Prostate gland (tissue), 2 donors: ENCODE data around the gene NSMCE1. TPM values are rescaled to one million over a fixed set of nuclear protein-coding genes. Genes with fewer than 3 reads are reported as not detected.

Experiments
- DNase-seq: peaks from one replicate; pipeline ENCODE4 v3.0.0-alpha.2; 2019; ENCODE audit warnings: low spot score
- H3K27ac ChIP-seq, 2 donors: fragments of 200-600 bp; sonication (generic); 2 replicates each; pipeline ENCODE4 v1.5.1; 2017 to 2019
- H3K27me3 ChIP-seq: fragments of 200-600 bp; sonication (generic); replicated peaks from 2 replicates; pipeline ENCODE4 v1.5.1; 2019; ENCODE audit not compliant: insufficient read depth
- H3K36me3 ChIP-seq, 2 donors: fragments of 200-600 bp; sonication (generic); 1 replicate in 1 of 2; 2 replicates in 1 of 2; pipeline versions ENCODE4 v1.5.1 to v1.8.1; 2017 to 2019
- H3K4me1 ChIP-seq: fragments of 200-600 bp; sonication (generic); replicated peaks from 2 replicates; pipeline ENCODE4 v1.5.1; 2019
- H3K4me3 ChIP-seq, 2 donors: fragments of 200-600 bp; sonication (generic); 2 replicates each; pipeline ENCODE4 v1.5.1; 2017 to 2019
- H3K9me3 ChIP-seq: fragments of 200-600 bp; sonication (generic); 2 replicates; pipeline ENCODE4 v1.5.1; 2017
- POLR2A ChIP-seq: fragments of 450-650 bp; IDR thresholded peaks from one replicate; pipeline ENCODE4 v1.6.1; 2016; ENCODE audit warnings: antibody characterized with exemption, mild to moderate bottlenecking
- POLR2AphosphoS5 ChIP-seq: sonication (generic); formaldehyde crosslinking; IDR thresholded peaks from one replicate; pipeline ENCODE4 v1.6.1; 2017; ENCODE audit warnings: antibody characterized with exemption
- WGBS: methylation state at CpG from one replicate; pipeline ENCODE4 v1.1.5; 2018; 5-methylcytosine and 5-hydroxymethylcytosine counted together
- intact Hi-C: fragments of 100-400 bp; cut with DNase I; formaldehyde crosslinking; loops from one replicate; pipeline ENCODE4 v1.14.2; 2022
- total RNA-seq, 2 donors: library from RNA; depleted of rRNA; stranded (reverse); fragments of >200 nt; gene quantifications; one replicate each; pipeline ENCODE4 v1.1.0, GENCODE V29; 2016
- TF ChIP-seq, protein P1 (sequence below), 4 experiments: fragments of 200-600 bp in 2 of 4; fragments of 450-650 bp in 2 of 4; sonication (generic) in 2 of 4; IDR thresholded peaks; 1 replicate in 3 of 4; 2 replicates in 1 of 4; pipeline ENCODE4 v1.5.1; 2016 to 2019; ENCODE audit warnings: antibody characterized with exemption in 4 of 4, mild to moderate bottlenecking in 2 of 4, moderate library complexity in 2 of 4

NSMCE1 gene
- total RNA-seq, 2 donors from 2014 or later: 55.4 to 71.7 TPM

GRCh38 chr16:27314986-27315332, 46.4 kb upstream of the NSMCE1 start:
- H3K9me3 ChIP-seq: no peaks in the 10 kb centered on the region
- no peaks in the 10 kb centered on the region for H3K36me3 ChIP-seq
- peak overlapping the region; percentile 91 to 92 for H3K27ac ChIP-seq
- peak overlapping the region in 1 of 2 donors; percentile 76 for H3K4me3 ChIP-seq
- no peaks in the 10 kb centered on the region for H3K27me3 ChIP-seq
- DNase-seq: no peak
- WGBS: 54% methylated on average over 2 of the region's 2 CpGs
- peaks cover 6% of the 10 kb centered on the region for H3K4me1 ChIP-seq
- intact Hi-C loops: loop anchor here (5.0 kb wide), 3 partner anchors 52 to 73 kb away; no protein-coding TSS in a partner anchor
- TF ChIP-seq, protein P1, sequence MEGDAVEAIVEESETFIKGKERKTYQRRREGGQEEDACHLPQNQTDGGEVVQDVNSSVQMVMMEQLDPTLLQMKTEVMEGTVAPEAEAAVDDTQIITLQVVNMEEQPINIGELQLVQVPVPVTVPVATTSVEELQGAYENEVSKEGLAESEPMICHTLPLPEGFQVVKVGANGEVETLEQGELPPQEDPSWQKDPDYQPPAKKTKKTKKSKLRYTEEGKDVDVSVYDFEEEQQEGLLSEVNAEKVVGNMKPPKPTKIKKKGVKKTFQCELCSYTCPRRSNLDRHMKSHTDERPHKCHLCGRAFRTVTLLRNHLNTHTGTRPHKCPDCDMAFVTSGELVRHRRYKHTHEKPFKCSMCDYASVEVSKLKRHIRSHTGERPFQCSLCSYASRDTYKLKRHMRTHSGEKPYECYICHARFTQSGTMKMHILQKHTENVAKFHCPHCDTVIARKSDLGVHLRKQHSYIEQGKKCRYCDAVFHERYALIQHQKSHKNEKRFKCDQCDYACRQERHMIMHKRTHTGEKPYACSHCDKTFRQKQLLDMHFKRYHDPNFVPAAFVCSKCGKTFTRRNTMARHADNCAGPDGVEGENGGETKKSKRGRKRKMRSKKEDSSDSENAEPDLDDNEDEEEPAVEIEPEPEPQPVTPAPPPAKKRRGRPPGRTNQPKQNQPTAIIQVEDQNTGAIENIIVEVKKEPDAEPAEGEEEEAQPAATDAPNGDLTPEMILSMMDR (IDR thresholded peaks at IDR 0.05): no peak
- no peak for TF ChIP-seq POLR2A
- no peak for TF ChIP-seq POLR2AphosphoS5

DNA sequence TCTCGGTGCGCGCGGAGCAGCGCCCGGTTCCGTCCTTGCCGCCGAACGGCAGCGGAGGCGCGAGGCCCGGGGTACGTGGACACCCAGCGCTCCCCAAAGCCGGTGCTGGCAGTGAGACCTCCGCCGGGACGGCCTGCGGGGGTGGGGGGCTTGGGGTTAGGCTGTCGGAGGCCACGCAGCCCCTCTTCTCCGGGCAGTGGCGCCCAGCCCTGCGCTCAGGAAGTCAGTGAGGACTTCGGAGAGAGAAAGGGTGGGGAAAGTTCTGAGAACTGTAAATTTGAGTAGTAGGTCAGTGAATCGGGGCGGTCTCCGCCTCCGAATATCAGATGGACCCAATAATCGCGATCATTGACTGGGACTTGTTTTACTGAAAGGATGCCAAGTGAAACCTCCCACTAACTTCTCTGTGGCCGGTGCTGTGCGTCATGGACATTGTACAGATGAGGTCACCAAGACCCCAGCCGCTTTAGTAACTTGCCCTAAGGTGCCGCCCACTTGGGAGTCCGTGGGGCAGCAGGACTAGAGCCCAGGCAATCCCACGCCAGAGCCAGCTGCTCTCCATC, 45.7 kb upstream of the NSMCE1 start:
- intact Hi-C loops: loop anchor here (5.0 kb wide), 1 partner anchor 53 kb away; no protein-coding TSS in a partner anchor
- WGBS: 2% methylated on average over 21 of the region's 39 CpGs

DNA sequence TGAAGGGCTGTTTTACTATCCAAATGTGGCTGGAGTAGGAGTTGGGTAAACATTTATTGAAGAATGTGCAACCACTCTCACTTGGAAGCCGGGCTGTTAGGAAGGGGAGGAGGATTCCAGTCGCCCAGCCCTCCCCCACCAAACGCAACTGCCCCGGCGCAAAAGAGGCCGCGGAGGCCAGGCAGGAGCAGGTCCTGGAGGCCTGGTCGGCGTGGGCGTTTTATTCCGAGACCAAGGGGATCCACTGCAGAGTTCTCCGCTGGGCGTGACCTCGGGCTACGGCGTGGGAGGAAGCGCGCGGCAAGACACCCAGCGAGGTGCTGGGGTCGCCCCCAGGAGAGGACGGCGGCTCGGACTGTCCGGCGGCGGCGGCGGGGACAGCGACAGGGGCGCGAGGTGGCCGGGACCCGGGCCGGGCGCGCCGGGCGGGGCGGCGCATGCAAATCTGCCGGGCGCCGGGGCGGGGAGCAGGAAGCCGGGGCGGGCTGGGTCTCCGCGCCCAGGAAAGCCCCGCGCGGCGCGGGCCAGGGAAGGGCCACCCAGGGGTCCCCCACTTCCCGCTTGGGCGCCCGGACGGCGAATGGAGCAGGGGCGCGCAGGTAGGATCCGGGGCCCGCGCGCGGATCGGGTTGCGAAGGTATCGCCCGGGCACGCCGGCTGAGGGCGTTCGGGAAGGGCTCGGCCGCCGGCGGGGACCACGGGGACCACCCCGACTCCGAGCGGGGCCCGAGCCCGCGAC, 45.0 kb upstream of the NSMCE1 start, which contains the start of gene IL4R:
TSS of gene IL4R (plus strand) at position 553 of the 739 bp plus-strand sequence. CDS start 26,230 bp downstream, outside the sequence.
- intact Hi-C loops: loop anchor here (5.0 kb wide), 1 partner anchor 54 kb away; no protein-coding TSS in a partner anchor
- H3K4me1 ChIP-seq: peaks cover 6% of the 10 kb centered on the region
- H3K9me3 ChIP-seq: no peaks in the 10 kb centered on the region
- WGBS: 2% methylated on average over 39 of the region's 85 CpGs
- no peaks in the 10 kb centered on the region for H3K27me3 ChIP-seq
- TF ChIP-seq, protein P1 (IDR thresholded peaks at IDR 0.05): no peak
- TF ChIP-seq POLR2A (peak; percentile 50), POLR2AphosphoS5 (peak; percentile 28)
- H3K4me3 ChIP-seq: peak within 1 kb of the TSS; percentile 76 to 79
- DNase-seq: peak; percentile 42
- H3K36me3 ChIP-seq: no peaks in the 10 kb centered on the region
- H3K27ac ChIP-seq: peak within 1 kb of the TSS; percentile 91 to 92

More for the DNA sequence above, 45.7 kb upstream of the NSMCE1 start:
- Histone ChIP-seq H3K4me3 (peak overlapping the region; percentile 76 to 79), H3K27ac (peak overlapping the region; percentile 91 to 92), H3K36me3 (no peaks in the 10 kb centered on the region), H3K4me1 (peaks cover 6% of the 10 kb centered on the region), H3K9me3 (no peaks in the 10 kb centered on the region), H3K27me3 (no peaks in the 10 kb centered on the region)
- no peak for DNase-seq
- TF ChIP-seq, protein P1 (IDR thresholded peaks at IDR 0.05): no peak
- TF ChIP-seq POLR2AphosphoS5: peak; percentile 20
- TF ChIP-seq POLR2A: peak; percentile 3

GRCh38 chr16:27312580-27313421, 44.2 kb upstream of the NSMCE1 start:
- Histone ChIP-seq H3K27me3 (no peaks in the 10 kb centered on the region), H3K4me1 (peaks cover 6% of the 10 kb centered on the region), H3K4me3 (peak overlapping the region; percentile 76 to 79), H3K27ac (peak overlapping the region; percentile 91 to 92), H3K9me3 (no peaks in the 10 kb centered on the region), H3K36me3 (no peaks in the 10 kb centered on the region)
- no peak for DNase-seq
- intact Hi-C loops: loop anchor here (5.0 kb wide), 1 partner anchor 54 kb away; no protein-coding TSS in a partner anchor
- TF ChIP-seq POLR2AphosphoS5: no peak
- TF ChIP-seq, protein P1 (IDR thresholded peaks at IDR 0.05): no peak
- TF ChIP-seq POLR2A: no peak
- WGBS: 70% methylated on average over 11 of the region's 11 CpGs
